ENCODE measurements around the gene FAM50A.

FAM50A gene

DNA sequence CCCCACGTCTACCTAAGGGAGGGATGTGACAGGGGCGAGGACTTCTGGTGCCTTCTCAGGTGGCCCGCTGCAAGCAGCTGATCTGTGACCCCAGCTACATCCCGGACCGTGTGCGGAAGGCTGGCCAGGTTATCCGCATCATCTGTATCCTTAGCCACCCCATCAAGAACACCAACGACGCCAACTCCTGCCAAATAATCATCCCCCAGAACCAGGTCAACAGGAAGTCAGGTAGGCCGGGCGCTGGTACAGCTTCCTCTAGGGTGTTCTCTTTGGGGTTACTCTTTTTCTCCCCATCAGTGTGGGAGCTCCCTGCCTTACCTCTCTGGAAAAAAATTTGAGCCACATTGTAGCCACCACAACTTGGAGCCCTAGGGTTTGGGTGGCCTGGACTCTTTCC is 2.4 kb upstream of the FAM50A start:
- Histone ChIP-seq H3K27ac (ENCODE audit: low read depth, low read length) (no peak overlapping the region), H3K36me3 (ENCODE audit: control insufficient read depth, insufficient read depth, low read length) (peaks cover 39% of the 10 kb centered on the region), H3K9me3 (ENCODE audit: control insufficient read depth, insufficient read depth, low read length) (peaks cover 30% of the 10 kb centered on the region), H3K4me1 (ENCODE audit: control insufficient read depth, insufficient read depth, low read length) (no peaks in the 10 kb centered on the region), H3K9ac (ENCODE audit: low read depth, low read length) (no peak overlapping the region), H3K27me3 (ENCODE audit: control insufficient read depth, insufficient read depth, low read length) (no peaks in the 10 kb centered on the region), H3K4me3 (ENCODE audit: low read depth, low read length) (no peak overlapping the region)

DNA sequence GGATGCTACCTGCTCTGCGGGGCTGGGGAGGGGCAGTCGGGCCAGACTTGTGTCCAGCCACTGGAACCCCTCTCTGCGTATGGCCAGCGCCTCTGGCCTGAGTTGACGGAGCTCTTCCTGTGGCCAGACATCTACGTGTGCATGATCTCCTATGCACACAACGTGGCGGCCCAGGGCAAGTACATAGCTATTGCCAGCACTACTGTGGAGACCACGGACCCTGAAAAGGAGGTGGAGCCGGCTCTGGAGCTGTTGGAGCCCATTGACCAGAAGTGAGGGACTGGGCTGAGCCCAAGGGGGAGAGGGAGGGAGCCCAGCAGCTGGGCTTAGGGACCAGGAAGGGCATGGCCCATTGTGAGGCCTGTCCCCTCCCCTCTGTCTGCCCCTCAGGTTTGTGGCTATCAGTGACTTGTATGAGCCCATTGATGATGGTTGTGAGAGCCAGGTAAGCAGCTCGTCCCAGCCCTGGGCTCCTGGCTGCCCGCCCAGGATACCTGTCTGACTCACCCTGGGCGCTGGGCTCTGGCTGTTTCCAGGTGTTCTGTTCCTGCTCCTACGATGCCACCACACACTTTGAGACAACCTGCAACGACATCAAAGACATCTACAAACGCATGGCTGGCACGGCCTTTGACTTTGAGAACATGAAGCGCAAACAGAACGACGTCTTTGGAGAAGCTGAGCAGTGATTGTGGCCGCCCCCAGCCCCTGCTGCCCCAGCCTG is 1.8 kb upstream of the FAM50A start:
- Histone ChIP-seq H3K27me3 (ENCODE audit: control insufficient read depth, insufficient read depth, low read length) (no peaks in the 10 kb centered on the region), H3K4me1 (ENCODE audit: control insufficient read depth, insufficient read depth, low read length) (no peaks in the 10 kb centered on the region), H3K27ac (ENCODE audit: low read depth, low read length) (no peak overlapping the region), H3K4me3 (ENCODE audit: low read depth, low read length) (no peak overlapping the region), H3K9me3 (ENCODE audit: control insufficient read depth, insufficient read depth, low read length) (peaks cover 36% of the 10 kb centered on the region), H3K9ac (ENCODE audit: low read depth, low read length) (no peak overlapping the region), H3K36me3 (ENCODE audit: control insufficient read depth, insufficient read depth, low read length) (peaks cover 39% of the 10 kb centered on the region)

DNA sequence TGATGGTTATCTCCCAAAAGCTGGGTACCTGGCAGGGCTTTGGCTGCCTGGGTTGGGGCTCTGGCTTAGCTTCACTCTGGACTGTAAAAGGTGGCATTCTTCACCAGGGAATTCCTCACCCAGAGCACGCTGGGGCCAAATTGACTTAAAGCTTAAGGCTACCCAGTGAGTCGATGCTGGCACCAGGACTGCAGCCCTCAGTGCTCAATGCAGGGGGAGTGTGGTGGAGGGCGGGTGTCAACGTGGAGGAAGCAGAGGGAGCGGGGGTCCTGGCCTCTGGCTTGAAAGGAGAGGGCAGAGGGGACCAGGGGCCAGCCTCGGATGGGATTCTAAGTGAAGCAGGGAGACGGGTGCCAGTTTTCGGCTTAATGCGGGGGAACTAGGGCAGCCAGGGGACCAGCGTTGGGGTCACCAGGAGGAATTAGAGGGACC is 446 bp upstream of the FAM50A start:
- Histone ChIP-seq H3K27ac (ENCODE audit: low read depth, low read length) (peak overlapping the region; percentile 21), H3K4me3 (ENCODE audit: low read depth, low read length) (peak overlapping the region; percentile 50), H3K9me3 (ENCODE audit: control insufficient read depth, insufficient read depth, low read length) (peaks cover 34% of the 10 kb centered on the region), H3K27me3 (ENCODE audit: control insufficient read depth, insufficient read depth, low read length) (no peaks in the 10 kb centered on the region), H3K36me3 (ENCODE audit: control insufficient read depth, insufficient read depth, low read length) (peaks cover 38% of the 10 kb centered on the region), H3K9ac (ENCODE audit: low read depth, low read length) (no peak overlapping the region), H3K4me1 (ENCODE audit: control insufficient read depth, insufficient read depth, low read length) (no peaks in the 10 kb centered on the region)

DNA sequence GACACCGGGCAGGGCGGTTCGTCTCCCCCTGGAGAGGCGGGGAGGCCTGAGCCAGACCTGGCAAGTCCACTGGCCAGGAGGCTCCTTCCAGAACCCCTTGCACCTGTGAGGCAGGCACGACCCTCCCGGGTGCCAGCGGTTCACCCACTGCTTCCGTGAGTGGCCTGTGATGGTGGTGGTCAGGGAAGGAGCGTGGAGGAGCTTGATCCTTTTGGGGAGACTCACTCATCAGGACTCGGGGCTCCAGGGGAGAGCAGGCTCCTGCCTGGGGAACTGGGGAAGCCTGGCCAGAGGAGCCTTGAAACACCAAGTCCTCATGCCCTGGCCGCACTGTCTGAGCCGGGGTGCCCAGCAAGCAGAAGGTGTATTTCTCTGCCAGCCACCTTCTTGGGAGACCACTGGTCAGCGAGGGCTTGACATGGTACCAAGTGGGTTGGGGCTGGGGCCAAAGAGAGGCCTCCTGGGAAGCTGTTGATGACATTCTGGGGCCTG is 860 bp downstream of the FAM50A start:
- Histone ChIP-seq H3K27ac (ENCODE audit: low read depth, low read length) (no peak overlapping the region), H3K27me3 (ENCODE audit: control insufficient read depth, insufficient read depth, low read length) (no peaks in the 10 kb centered on the region), H3K9me3 (ENCODE audit: control insufficient read depth, insufficient read depth, low read length) (peaks cover 34% of the 10 kb centered on the region), H3K9ac (ENCODE audit: low read depth, low read length) (no peak overlapping the region), H3K36me3 (ENCODE audit: control insufficient read depth, insufficient read depth, low read length) (peaks cover 42% of the 10 kb centered on the region), H3K4me3 (ENCODE audit: low read depth, low read length) (peak overlapping the region; percentile 57), H3K4me1 (ENCODE audit: control insufficient read depth, insufficient read depth, low read length) (no peaks in the 10 kb centered on the region)

DNA sequence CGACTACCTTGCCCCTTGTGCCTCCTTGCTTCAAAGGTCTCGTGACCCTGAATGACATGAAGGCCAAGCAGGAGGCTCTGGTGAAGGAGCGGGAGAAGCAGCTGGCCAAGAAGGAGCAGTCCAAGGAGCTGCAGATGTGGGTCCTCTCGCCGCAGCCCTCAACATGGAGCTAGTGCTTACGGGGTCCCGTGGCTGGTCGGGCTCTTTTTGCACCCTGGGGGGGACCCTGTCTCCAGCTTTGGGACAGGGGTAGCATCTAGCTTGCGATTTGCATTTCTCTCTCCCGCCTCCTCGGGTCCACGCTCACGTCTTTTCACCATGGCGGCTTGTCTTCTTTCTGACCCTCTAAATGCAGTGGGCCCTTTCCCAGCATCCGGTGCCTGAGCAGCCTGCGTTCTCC is 1.8 kb downstream of the FAM50A start:
- Histone ChIP-seq H3K9me3 (ENCODE audit: control insufficient read depth, insufficient read depth, low read length) (peaks cover 30% of the 10 kb centered on the region), H3K27ac (ENCODE audit: low read depth, low read length) (no peak overlapping the region), H3K9ac (ENCODE audit: low read depth, low read length) (no peak overlapping the region), H3K4me3 (ENCODE audit: low read depth, low read length) (no peak overlapping the region), H3K36me3 (ENCODE audit: control insufficient read depth, insufficient read depth, low read length) (peaks cover 42% of the 10 kb centered on the region), H3K27me3 (ENCODE audit: control insufficient read depth, insufficient read depth, low read length) (no peaks in the 10 kb centered on the region), H3K4me1 (ENCODE audit: control insufficient read depth, insufficient read depth, low read length) (no peaks in the 10 kb centered on the region)

DNA sequence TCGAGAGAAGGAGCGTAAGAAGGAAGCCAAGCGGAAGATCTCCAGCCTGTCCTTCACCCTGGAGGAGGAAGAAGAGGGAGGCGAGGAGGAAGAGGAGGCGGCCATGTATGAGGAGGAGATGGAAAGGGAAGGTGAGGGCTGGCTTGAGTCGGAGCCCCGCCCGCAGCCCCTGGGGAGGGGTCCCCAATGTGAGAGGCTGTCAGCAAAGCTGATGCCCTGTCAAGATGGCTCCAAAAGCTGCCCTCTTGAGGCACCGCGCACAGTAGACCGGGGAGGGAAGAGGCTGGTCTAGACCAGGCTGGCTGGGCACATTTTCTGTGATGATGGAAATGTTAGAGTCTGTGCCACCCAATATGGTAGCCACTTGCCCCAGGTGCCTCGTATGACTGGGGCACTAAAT is 2.5 kb downstream of the FAM50A start:
- H3K36me3 ChIP-seq (ENCODE audit: control insufficient read depth, insufficient read depth, low read length), result peaks cover 38% of the 10 kb centered on the region
- H3K27me3 ChIP-seq (ENCODE audit: control insufficient read depth, insufficient read depth, low read length), result no peaks in the 10 kb centered on the region
- H3K9me3 ChIP-seq (ENCODE audit: control insufficient read depth, insufficient read depth, low read length), result peaks cover 36% of the 10 kb centered on the region
- no peak overlapping the region for H3K27ac ChIP-seq (ENCODE audit: low read depth, low read length)
- no peak overlapping the region for H3K4me3 ChIP-seq (ENCODE audit: low read depth, low read length)
- no peak overlapping the region for H3K9ac ChIP-seq (ENCODE audit: low read depth, low read length)
- H3K4me1 ChIP-seq (ENCODE audit: control insufficient read depth, insufficient read depth, low read length), result no peaks in the 10 kb centered on the region

DNA sequence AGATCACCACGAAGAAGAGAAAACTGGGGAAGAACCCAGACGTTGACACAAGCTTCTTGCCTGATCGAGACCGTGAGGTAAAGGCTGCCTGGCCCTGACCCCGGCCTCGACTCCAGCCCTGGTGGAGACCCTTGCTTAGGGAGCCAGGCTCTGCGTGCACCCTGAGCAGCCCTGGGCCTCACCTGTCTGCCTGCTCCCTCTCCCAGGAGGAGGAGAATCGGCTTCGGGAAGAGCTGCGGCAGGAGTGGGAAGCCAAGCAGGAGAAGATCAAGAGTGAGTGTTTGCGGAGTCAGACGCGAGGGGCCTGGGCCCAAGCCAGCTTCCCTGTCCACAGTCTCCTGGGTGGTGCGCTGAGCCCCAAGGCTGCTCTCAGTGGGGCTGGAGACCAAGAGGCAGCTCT is 4.5 kb downstream of the FAM50A start:
- Histone ChIP-seq H3K9me3 (ENCODE audit: control insufficient read depth, insufficient read depth, low read length) (peaks cover 47% of the 10 kb centered on the region), H3K27ac (ENCODE audit: low read depth, low read length) (no peak overlapping the region), H3K4me1 (ENCODE audit: control insufficient read depth, insufficient read depth, low read length) (no peaks in the 10 kb centered on the region), H3K27me3 (ENCODE audit: control insufficient read depth, insufficient read depth, low read length) (no peaks in the 10 kb centered on the region), H3K9ac (ENCODE audit: low read depth, low read length) (no peak overlapping the region), H3K4me3 (ENCODE audit: low read depth, low read length) (no peak overlapping the region), H3K36me3 (ENCODE audit: control insufficient read depth, insufficient read depth, low read length) (peaks cover 25% of the 10 kb centered on the region)

DNA sequence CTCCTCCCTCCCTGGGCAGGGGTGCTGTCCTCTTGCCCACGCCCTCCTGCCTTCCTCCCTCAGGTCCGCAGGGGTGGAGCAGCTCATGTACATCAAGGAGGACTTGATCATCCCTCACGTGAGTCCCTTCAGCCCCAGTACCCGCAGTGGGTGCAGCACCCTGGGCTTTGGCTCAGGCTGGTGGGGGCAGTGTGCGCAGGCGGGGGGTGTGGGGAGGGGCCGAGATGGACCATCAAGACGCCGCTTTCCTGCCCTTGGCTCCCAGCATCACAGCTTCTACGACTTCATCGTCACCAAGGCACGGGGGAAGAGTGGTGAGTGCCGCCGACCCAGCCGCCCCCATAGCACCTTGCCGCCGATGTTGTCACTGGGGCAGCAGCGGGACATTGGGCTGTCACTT is 5.7 kb downstream of the FAM50A start:
- no peaks in the 10 kb centered on the region for H3K27me3 ChIP-seq (ENCODE audit: control insufficient read depth, insufficient read depth, low read length)
- H3K4me3 ChIP-seq (ENCODE audit: low read depth, low read length), result no peak overlapping the region
- no peak overlapping the region for H3K27ac ChIP-seq (ENCODE audit: low read depth, low read length)
- H3K9me3 ChIP-seq (ENCODE audit: control insufficient read depth, insufficient read depth, low read length), result peaks cover 54% of the 10 kb centered on the region
- H3K36me3 ChIP-seq (ENCODE audit: control insufficient read depth, insufficient read depth, low read length), result peaks cover 25% of the 10 kb centered on the region
- no peak overlapping the region for H3K9ac ChIP-seq (ENCODE audit: low read depth, low read length)
- no peaks in the 10 kb centered on the region for H3K4me1 ChIP-seq (ENCODE audit: control insufficient read depth, insufficient read depth, low read length)

DNA sequence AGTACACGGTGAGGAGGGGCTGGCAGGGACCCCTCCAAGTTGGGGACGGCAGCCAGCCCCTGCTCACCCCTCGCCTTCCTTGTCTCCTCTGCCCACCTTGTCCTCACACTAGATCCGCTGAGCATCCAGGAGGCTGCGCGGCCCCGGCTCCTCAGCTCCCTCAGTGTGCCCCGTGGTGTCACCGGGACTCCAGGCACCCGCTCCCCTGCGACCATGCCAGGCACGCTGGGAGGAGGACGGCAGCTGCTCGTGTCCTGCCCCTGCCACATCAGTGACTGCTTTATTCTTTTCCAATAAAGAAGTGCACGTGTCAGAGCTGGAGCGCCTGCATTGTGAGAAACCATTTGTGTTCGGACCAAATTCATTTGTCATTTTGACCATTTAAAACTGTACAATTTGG is 6.4 kb downstream of the FAM50A start:
- Histone ChIP-seq H3K9ac (ENCODE audit: low read depth, low read length) (no peak overlapping the region), H3K27me3 (ENCODE audit: control insufficient read depth, insufficient read depth, low read length) (no peaks in the 10 kb centered on the region), H3K27ac (ENCODE audit: low read depth, low read length) (no peak overlapping the region), H3K4me3 (ENCODE audit: low read depth, low read length) (no peak overlapping the region), H3K4me1 (ENCODE audit: control insufficient read depth, insufficient read depth, low read length) (no peaks in the 10 kb centered on the region), H3K36me3 (ENCODE audit: control insufficient read depth, insufficient read depth, low read length) (peaks cover 25% of the 10 kb centered on the region), H3K9me3 (ENCODE audit: control insufficient read depth, insufficient read depth, low read length) (peaks cover 52% of the 10 kb centered on the region)

DNA sequence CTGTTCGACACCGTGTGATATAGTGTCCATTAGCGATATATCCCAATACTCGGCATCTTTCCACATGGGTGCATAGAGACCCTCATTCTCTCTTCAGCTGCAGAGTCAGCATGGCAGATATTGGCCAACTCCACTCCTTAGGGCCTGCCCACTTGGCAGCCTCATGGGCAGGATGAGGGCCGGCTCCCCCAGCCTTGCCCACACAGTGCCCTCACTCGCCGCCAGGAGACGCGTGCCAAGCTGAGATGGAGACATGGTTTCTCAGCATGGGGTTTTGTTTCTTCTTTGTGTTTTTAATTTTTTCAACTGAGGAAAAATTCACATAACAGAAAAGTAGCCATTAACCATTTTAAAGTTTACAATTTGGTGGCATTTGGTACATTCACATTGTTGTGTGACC is 8.9 kb downstream of the FAM50A start:
- Histone ChIP-seq H3K9me3 (ENCODE audit: control insufficient read depth, insufficient read depth, low read length) (peaks cover 35% of the 10 kb centered on the region), H3K4me3 (ENCODE audit: low read depth, low read length) (no peak overlapping the region), H3K4me1 (ENCODE audit: control insufficient read depth, insufficient read depth, low read length) (no peaks in the 10 kb centered on the region), H3K36me3 (ENCODE audit: control insufficient read depth, insufficient read depth, low read length) (peaks cover 25% of the 10 kb centered on the region), H3K27ac (ENCODE audit: low read depth, low read length) (no peak overlapping the region), H3K27me3 (ENCODE audit: control insufficient read depth, insufficient read depth, low read length) (no peaks in the 10 kb centered on the region), H3K9ac (ENCODE audit: low read depth, low read length) (no peak overlapping the region)

DNA sequence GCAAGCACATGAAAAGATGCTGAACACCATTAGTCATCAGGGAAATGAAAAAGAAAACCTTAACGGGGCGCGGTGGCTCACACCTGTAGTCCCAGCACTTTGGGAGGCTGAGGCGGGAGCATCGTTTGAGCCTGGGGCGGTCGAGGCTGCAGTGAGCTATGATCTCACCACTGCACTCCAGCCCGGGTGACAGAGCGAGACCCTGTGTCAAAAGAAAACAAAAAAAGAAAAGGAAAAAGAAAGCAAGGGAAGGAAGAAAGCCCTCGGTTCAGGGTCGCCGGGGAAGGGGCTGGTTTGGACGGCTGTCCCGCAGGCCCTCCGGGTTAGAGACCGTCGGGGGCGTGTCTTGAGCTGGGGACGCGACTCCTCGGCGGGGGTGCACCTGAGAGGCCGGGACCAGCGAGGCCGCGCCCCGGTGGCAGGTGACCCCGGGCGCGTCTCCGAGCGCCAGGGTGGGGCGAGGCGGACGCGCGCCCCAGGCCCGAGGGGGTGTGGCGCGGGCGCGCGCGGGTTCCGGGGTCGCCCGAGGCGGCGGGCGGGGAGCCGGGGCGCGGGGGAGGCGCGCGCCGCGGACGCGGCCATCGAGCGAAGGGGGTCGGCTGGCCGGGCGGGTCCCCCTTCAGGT is 13.7 kb downstream of the FAM50A start:
- Histone ChIP-seq H3K9me3 (ENCODE audit: control insufficient read depth, insufficient read depth, low read length) (peaks cover 30% of the 10 kb centered on the region), H3K4me3 (ENCODE audit: low read depth, low read length) (peak overlapping the region; percentile 60; the same call in 1 of the 2 replicates), H3K27me3 (ENCODE audit: control insufficient read depth, insufficient read depth, low read length) (no peaks in the 10 kb centered on the region), H3K36me3 (ENCODE audit: control insufficient read depth, insufficient read depth, low read length) (peaks cover 13% of the 10 kb centered on the region; the same call in 1 of the 2 replicates), H3K27ac (ENCODE audit: low read depth, low read length) (no peak overlapping the region), H3K4me1 (ENCODE audit: control insufficient read depth, insufficient read depth, low read length) (no peaks in the 10 kb centered on the region), H3K9ac (ENCODE audit: low read depth, low read length) (no peak overlapping the region)
